ENCODE results near the gene R3HDM4.

DNA sequence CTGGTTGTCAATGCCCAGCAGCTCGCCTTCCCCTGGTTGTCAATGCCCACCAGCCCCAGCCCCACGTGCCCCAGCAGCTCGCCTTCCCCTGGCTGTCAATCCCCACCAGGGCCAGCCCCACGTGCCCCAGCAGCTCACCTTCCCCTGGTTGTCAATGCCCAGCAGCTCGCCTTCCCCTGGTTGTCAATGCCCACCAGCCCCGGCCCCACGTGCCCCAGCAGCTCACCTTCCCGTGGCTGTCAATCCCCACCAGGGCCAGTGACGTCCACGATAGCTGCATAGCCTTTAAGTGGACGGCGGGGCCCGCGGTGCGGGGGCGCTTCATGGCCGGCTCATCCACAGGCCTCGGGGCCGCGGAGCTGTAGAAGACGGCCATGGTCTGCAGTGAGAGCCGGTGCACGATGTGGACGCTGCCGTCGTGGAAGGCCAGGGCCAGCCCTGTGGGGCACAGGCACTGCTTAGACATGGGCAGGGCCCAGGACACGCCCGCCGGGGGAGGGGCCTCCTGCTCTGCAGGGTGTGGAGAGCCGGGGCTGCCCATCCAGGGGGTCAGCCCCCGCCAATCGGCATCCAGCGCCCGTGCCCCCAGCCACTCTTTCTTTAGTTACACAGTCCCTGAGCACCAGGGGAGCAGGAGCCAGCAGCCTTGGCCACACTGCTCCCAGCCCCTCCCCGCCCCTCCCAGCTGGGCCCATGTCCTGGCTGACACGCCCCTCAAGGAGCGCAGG, 33.1 kb downstream of the R3HDM4 start:
- TF ChIP-seq FOXA1 (IDR thresholded peaks at IDR 0.05) (no peak), ELF4 (IDR thresholded peaks at IDR 0.05) (no peak), FOXK2 (IDR thresholded peaks at IDR 0.05) (no peak)

Measured in HEK293T (cell line).